K562 (cell line): ENCODE data around the gene ACOT13. TPM values are rescaled to one million over a fixed set of nuclear protein-coding genes. Genes with fewer than 3 reads are reported as not detected.
A peak's percentile ranks its signal among the peaks of the same experiment; 100 is the strongest.

Source experiments
- AFF1 ChIP-seq, 2 experiments: fragments of 450-650 bp; IDR thresholded peaks; 2 replicates each; pipeline ENCODE4 v1.6.1; 2018; ENCODE audit warnings: mild to moderate bottlenecking in 2 of 2, low read depth in 1 of 2; ENCODE audit not compliant: partially characterized antibody in 2 of 2
- ARID3B ChIP-seq: fragments of 250-450 bp; sonication (Bioruptor Pico); IDR thresholded peaks from 2 replicates; pipeline ENCODE4 v1.4.0; 2020; ENCODE audit warnings: borderline replicate concordance
- CHD1 ChIP-seq: fragments of 200-600 bp; sonication (generic); IDR thresholded peaks from one replicate; pipeline ENCODE4 v1.6.1; 2012; ENCODE audit warnings: mild to moderate bottlenecking, moderate library complexity, low read length, inconsistent platforms
- EWSR1 ChIP-seq: fragments of 450-650 bp; IDR thresholded peaks from 2 replicates; pipeline ENCODE4 v1.6.1; 2018; ENCODE audit warnings: borderline replicate concordance, mild to moderate bottlenecking, low read depth, moderate library complexity; ENCODE audit not compliant: partially characterized antibody
- FOXO4 ChIP-seq: fragments of 450-650 bp; formaldehyde crosslinking; IDR thresholded peaks from 2 replicates; pipeline ENCODE4 v1.4.0; 2020; ENCODE audit warnings: mild to moderate bottlenecking, moderate library complexity
- HDAC2 ChIP-seq: fragments of 450-650 bp; IDR thresholded peaks from 2 replicates; pipeline ENCODE4 v1.6.1; 2016; ENCODE audit warnings: mild to moderate bottlenecking
- HDAC8 ChIP-seq: fragments of 450-650 bp; IDR thresholded peaks from 2 replicates; pipeline ENCODE4 v1.6.1; 2016; ENCODE audit warnings: mild to moderate bottlenecking, missing genetic modification characterization, moderate library complexity, missing compliant biosample characterization
- HNRNPLL ChIP-seq: fragments of 200-400 bp; formaldehyde crosslinking; IDR thresholded peaks from 2 replicates; pipeline ENCODE4 v1.6.1; 2017; ENCODE audit warnings: low read length, low read depth, mild to moderate bottlenecking; ENCODE audit not compliant: poor library complexity, severe bottlenecking
- KLF16 ChIP-seq: IDR thresholded peaks from 2 replicates; pipeline ENCODE4 v1.6.1; 2016; ENCODE audit warnings: antibody characterized with exemption
- PPARD ChIP-seq: fragments of 250-450 bp; sonication (Bioruptor Pico); IDR thresholded peaks from 2 replicates; pipeline ENCODE4 v1.8.0; 2022; ENCODE audit warnings: inconsistent platforms, mild to moderate bottlenecking, moderate library complexity
- SMARCA5 ChIP-seq: fragments of 450-650 bp; IDR thresholded peaks from 2 replicates; pipeline ENCODE4 v1.6.1; 2016
- SMARCB1 ChIP-seq: IDR thresholded peaks from 2 replicates; pipeline ENCODE4 v1.6.1; 2011; ENCODE audit warnings: improper control_type of control experiment, low read depth; ENCODE audit not compliant: insufficient read length
- SNIP1 ChIP-seq: fragments of 450-650 bp; IDR thresholded peaks from 2 replicates; pipeline ENCODE4 v1.7.1; 2017; ENCODE audit warnings: low read depth, mild to moderate bottlenecking
- ZNF239 ChIP-seq: fragments of 250-450 bp; sonication (Bioruptor Pico); IDR thresholded peaks from 2 replicates; pipeline ENCODE4 v1.4.0; 2020; ENCODE audit warnings: mild to moderate bottlenecking
- polyA plus RNA-seq, 8 experiments: library from polyadenylated mRNA; depleted of rRNA in 4 of 8; stranded (reverse) in 5 of 8; unstranded in 3 of 8; fragments of >200 nt; fragmentation: Nextera tagmentation in 2 of 8; fragmentation: Illumina TruSeq in 1 of 8; extraction: Ambion mirVana in 2 of 8; extraction: Trizol in 1 of 8; gene quantifications; 2 replicates each; pipeline versions ENCODE4 v1.2.1 to v1.2.3, GENCODE V29; 2011 to 2014; ENCODE audit warnings: inconsistent platforms in 1 of 8, missing spikeins in 1 of 8
- total RNA-seq, 7 experiments: library from RNA; depleted of rRNA in 6 of 7; stranded (reverse); fragments of >200 nt in 6 of 7; fragmentation: Illumina TruSeq in 2 of 7; extraction: Trizol in 2 of 7; gene quantifications; 2 replicates each; pipeline versions ENCODE4 v1.2.1 to v1.2.3, GENCODE V29; 2011 to 2021; ENCODE audit warnings: low replicate concordance in 1 of 7
- TF ChIP-seq, protein P1 (sequence below), 2 experiments: IDR thresholded peaks in 1 of 2; conservative IDR thresholded peaks in 1 of 2; 2 replicates each; pipeline ENCODE4 v1.6.1; 2016; ENCODE audit warnings: low read depth in 2 of 2, mild to moderate bottlenecking in 1 of 2, missing compliant biosample characterization in 1 of 2, missing genetic modification characterization in 1 of 2, moderate library complexity in 1 of 2
- TF ChIP-seq, protein P2 (sequence below), 2 experiments: fragments of 450-650 bp; IDR thresholded peaks; 2 replicates each; pipeline ENCODE4 v1.6.1; 2016

ACOT13 gene
- total and polyA plus RNA-seq, 9 of the 15 experiments (the other 6 are each of a cell fraction or from before 2014, with no cell fraction given): 14.1 to 129 (median 65.7) TPM

GRCh38 chr6:24666097-24666640 lies 708 bp upstream of the ACOT13 start (continued):
- TF ChIP-seq, protein P1, sequence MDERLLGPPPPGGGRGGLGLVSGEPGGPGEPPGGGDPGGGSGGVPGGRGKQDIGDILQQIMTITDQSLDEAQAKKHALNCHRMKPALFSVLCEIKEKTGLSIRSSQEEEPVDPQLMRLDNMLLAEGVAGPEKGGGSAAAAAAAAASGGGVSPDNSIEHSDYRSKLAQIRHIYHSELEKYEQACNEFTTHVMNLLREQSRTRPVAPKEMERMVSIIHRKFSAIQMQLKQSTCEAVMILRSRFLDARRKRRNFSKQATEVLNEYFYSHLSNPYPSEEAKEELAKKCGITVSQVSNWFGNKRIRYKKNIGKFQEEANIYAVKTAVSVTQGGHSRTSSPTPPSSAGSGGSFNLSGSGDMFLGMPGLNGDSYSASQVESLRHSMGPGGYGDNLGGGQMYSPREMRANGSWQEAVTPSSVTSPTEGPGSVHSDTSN (CRISPR knock-in tag; IDR thresholded peaks at IDR 0.05; ENCODE audit: low read depth): no peak
- TF ChIP-seq, protein P1 (tag; conservative IDR thresholded peaks at IDR 0.05; ENCODE audit: low read depth): no peak
- TF ChIP-seq EWSR1 (no peak), ARID3B (CRISPR knock-in tag) (0 out of 2 replicates have a peak, but pooled peaks have one; percentile 64), HNRNPLL (no peak), ZNF239 (CRISPR knock-in tag) (no peak), CHD1 (peak; percentile 85), PPARD (CRISPR knock-in tag) (no peak), SMARCA5 (peak; percentile 74; the same call in 1 of the 2 replicates), KLF16 (no peak), HDAC8 (tag) (no peak), SNIP1 (no peak), HDAC2 (0 out of 2 replicates have a peak, but pooled peaks have one; percentile 52), FOXO4 (peak; percentile 68; the same call in 1 of the 2 replicates), SMARCB1 (no peak), AFF1 (IDR thresholded peaks at IDR 0.05; ENCODE audit: low read depth in 1 of 2, partially characterized antibody in 2 of 2) (peak in 1 of 2 experiments; percentile 44)
- TF ChIP-seq, protein P2, sequence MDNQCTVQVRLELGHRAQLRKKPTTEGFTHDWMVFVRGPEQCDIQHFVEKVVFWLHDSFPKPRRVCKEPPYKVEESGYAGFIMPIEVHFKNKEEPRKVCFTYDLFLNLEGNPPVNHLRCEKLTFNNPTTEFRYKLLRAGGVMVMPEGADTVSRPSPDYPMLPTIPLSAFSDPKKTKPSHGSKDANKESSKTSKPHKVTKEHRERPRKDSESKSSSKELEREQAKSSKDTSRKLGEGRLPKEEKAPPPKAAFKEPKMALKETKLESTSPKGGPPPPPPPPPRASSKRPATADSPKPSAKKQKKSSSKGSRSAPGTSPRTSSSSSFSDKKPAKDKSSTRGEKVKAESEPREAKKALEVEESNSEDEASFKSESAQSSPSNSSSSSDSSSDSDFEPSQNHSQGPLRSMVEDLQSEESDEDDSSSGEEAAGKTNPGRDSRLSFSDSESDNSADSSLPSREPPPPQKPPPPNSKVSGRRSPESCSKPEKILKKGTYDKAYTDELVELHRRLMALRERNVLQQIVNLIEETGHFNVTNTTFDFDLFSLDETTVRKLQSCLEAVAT (IDR thresholded peaks at IDR 0.05): 0 out of 4 replicates have a peak, but pooled peaks of 1 of the 2 experiments have one; percentile 8
